Neuronal stem cell (in vitro differentiated cells): ENCODE results near the gene SCUBE2.

Source experiments
- DNase-seq: peaks from one replicate; pipeline ENCODE4 v3.0.0-alpha.2; 2013; ENCODE audit warnings: low spot score
- H2AFZ ChIP-seq: one replicate; pipeline ENCODE4 v1.6.1; 2013; ENCODE audit warnings: mild to moderate bottlenecking, low read length, inconsistent platforms
- H2AK5ac ChIP-seq: 2 replicates; pipeline ENCODE4 v1.6.1; 2013; ENCODE audit warnings: low read depth, mild to moderate bottlenecking, inconsistent platforms, low read length, moderate library complexity, mixed read lengths
- H2BK120ac ChIP-seq: 2 replicates; pipeline ENCODE4 v1.6.1; 2013; ENCODE audit warnings: low read depth, mild to moderate bottlenecking, inconsistent platforms, low read length, moderate library complexity, mixed read lengths
- H2BK12ac ChIP-seq: one replicate; pipeline ENCODE4 v1.6.1; 2013; ENCODE audit warnings: low read length, inconsistent platforms
- H2BK15ac ChIP-seq: 2 replicates; pipeline ENCODE4 v1.6.1; 2013; ENCODE audit warnings: mild to moderate bottlenecking, low read length, inconsistent platforms, mixed read lengths
- H2BK5ac ChIP-seq: one replicate; pipeline ENCODE4 v1.6.1; 2013; ENCODE audit warnings: inconsistent platforms, mild to moderate bottlenecking, low read length, moderate library complexity
- H3K14ac ChIP-seq: one replicate; pipeline ENCODE4 v1.6.1; 2013; ENCODE audit warnings: low read length, inconsistent platforms
- H3K18ac ChIP-seq: 2 replicates; pipeline ENCODE4 v1.6.1; 2013; ENCODE audit warnings: low read length, inconsistent platforms
- H3K23ac ChIP-seq: 2 replicates; pipeline ENCODE4 v1.6.1; 2013; ENCODE audit warnings: low read depth, mild to moderate bottlenecking, mixed read lengths, low read length, inconsistent platforms; ENCODE audit not compliant: poor library complexity
- H3K27ac ChIP-seq: replicated peaks from 3 replicates; pipeline ENCODE4 v1.5.1; 2013; ENCODE audit warnings: low read length, inconsistent platforms
- H3K27me3 ChIP-seq, 3 experiments: 2 replicates each; pipeline ENCODE4 v1.6.1; 2013; ENCODE audit warnings: low read length in 3 of 3, mild to moderate bottlenecking in 2 of 3, inconsistent platforms in 1 of 3, low read depth in 1 of 3, mixed read lengths in 1 of 3, moderate library complexity in 1 of 3; ENCODE audit not compliant: control insufficient read depth in 3 of 3, insufficient read depth in 3 of 3
- H3K36me3 ChIP-seq, 2 donors: replicated peaks in 1 of 2; 2 replicates each; pipeline ENCODE4 v1.6.1; 2013; ENCODE audit warnings: low read length in 2 of 2; ENCODE audit not compliant: control insufficient read depth in 2 of 2, insufficient read depth in 2 of 2
- H3K4ac ChIP-seq: 2 replicates; pipeline ENCODE4 v1.6.1; 2013; ENCODE audit warnings: inconsistent platforms, mild to moderate bottlenecking, low read length, moderate library complexity
- H3K4me1 ChIP-seq, 2 donors: 1 replicate in 1 of 2; 2 replicates in 1 of 2; pipeline ENCODE4 v1.6.1; 2013; ENCODE audit warnings: low read length in 2 of 2, low read depth in 1 of 2; ENCODE audit not compliant: control insufficient read depth in 2 of 2, insufficient read depth in 1 of 2
- H3K4me2 ChIP-seq: one replicate; pipeline ENCODE4 v1.6.1; 2013; ENCODE audit warnings: mild to moderate bottlenecking, low read length, inconsistent platforms; ENCODE audit not compliant: insufficient read depth, poor library complexity, severe bottlenecking
- H3K4me3 ChIP-seq, 2 donors: 2 replicates each; pipeline ENCODE4 v1.5.1; 2013; ENCODE audit warnings: low read length in 2 of 2, mild to moderate bottlenecking in 2 of 2, inconsistent platforms in 1 of 2, moderate library complexity in 1 of 2
- H3K79me1 ChIP-seq: one replicate; pipeline ENCODE4 v1.6.1; 2013; ENCODE audit warnings: low read depth, mild to moderate bottlenecking, inconsistent platforms, low read length, moderate library complexity
- H3K9ac ChIP-seq: one replicate; pipeline ENCODE4 v1.6.1; 2013; ENCODE audit warnings: mild to moderate bottlenecking, low read depth, low read length, inconsistent platforms; ENCODE audit not compliant: poor library complexity
- H3K9me3 ChIP-seq, 2 donors: replicated peaks in 1 of 2; 2 replicates each; pipeline versions ENCODE3 to v1.6.1; 2013; ENCODE audit warnings: low read length in 2 of 2, mild to moderate bottlenecking in 2 of 2, inconsistent platforms in 1 of 2, low read depth in 1 of 2, mixed read lengths in 1 of 2, moderate library complexity in 1 of 2; ENCODE audit not compliant: control insufficient read depth in 2 of 2, insufficient read depth in 1 of 2
- H4K8ac ChIP-seq: one replicate; pipeline ENCODE4 v1.6.1; 2013; ENCODE audit warnings: low read depth, mild to moderate bottlenecking, inconsistent platforms, low read length, moderate library complexity
- H4K91ac ChIP-seq: one replicate; pipeline ENCODE4 v1.6.1; 2013; ENCODE audit warnings: low read length, low read depth, mild to moderate bottlenecking, inconsistent platforms; ENCODE audit not compliant: poor library complexity
- WGBS, 2 donors: extraction: QIAGEN DNeasy Blood & Tissue Kit; methylation state at CpG; one replicate each; pipeline ENCODE4 v1.1.7; 2013; ENCODE audit warnings: missing lambda C conversion rate in 2 of 2, mixed read lengths in 1 of 2; ENCODE audit not compliant: insufficient read length in 2 of 2, insufficient replicate concordance in 1 of 2; ENCODE audit errors: extremely low coverage in 2 of 2; 5-methylcytosine and 5-hydroxymethylcytosine counted together

SCUBE2 gene

GRCh38 chr11:9133956-9134355 lies 42.6 kb upstream of the SCUBE2 start:
- Histone ChIP-seq H3K4me2 (no peak overlapping the region), H3K4me3 (no peak overlapping the region), H2BK5ac (no peak overlapping the region), H3K9me3 (no peaks in the 10 kb centered on the region), H2BK15ac (no peak overlapping the region), H4K91ac (no peak overlapping the region), H2AK5ac (no peak overlapping the region), H3K4me1 (peaks cover 0 to 5% of the 10 kb centered on the region in 2 donors), H3K79me1 (no peaks in the 10 kb centered on the region), H4K8ac (no peak overlapping the region), H3K23ac (no peak overlapping the region), H2AFZ (no peak overlapping the region), H3K36me3 (peaks cover 12 to 59% of the 10 kb centered on the region in 2 donors), H3K14ac (no peak overlapping the region), H3K9ac (no peak overlapping the region), H3K27me3 (no peaks in the 10 kb centered on the region), H2BK12ac (no peak overlapping the region), H2BK120ac (no peak overlapping the region), H3K27ac (no peak overlapping the region), H3K4ac (no peak overlapping the region), H3K18ac (no peak overlapping the region)
- no CpG with 5 or more reads among the region's 2 CpGs for WGBS, 2 donors
- DNase-seq, result no peak

- Histone ChIP-seq H2BK12ac (no peak overlapping the region), H4K8ac (no peak overlapping the region), H2AK5ac (no peak overlapping the region), H3K36me3 (peaks cover 1 to 44% of the 10 kb centered on the region in 2 donors), H3K4ac (no peak overlapping the region), H3K23ac (no peak overlapping the region), H3K18ac (no peak overlapping the region), H2BK120ac (no peak overlapping the region), H2BK5ac (no peak overlapping the region), H3K27ac (no peak overlapping the region), H3K4me1 (no peaks in the 10 kb centered on the region), H3K4me3 (no peak overlapping the region), H3K4me2 (no peak overlapping the region), H2AFZ (no peak overlapping the region), H3K9ac (no peak overlapping the region), H3K27me3 (no peaks in the 10 kb centered on the region), H2BK15ac (no peak overlapping the region), H3K79me1 (no peaks in the 10 kb centered on the region), H3K9me3 (no peaks in the 10 kb centered on the region), H4K91ac (no peak overlapping the region), H3K14ac (no peak overlapping the region)
- DNase-seq, result no peak
- WGBS, 2 donors, result no CpG with 5 or more reads among the region's 5 CpGs
These were observed 40.9 kb upstream of the SCUBE2 start for GRCh38 chr11:9132203-9132878.

DNA sequence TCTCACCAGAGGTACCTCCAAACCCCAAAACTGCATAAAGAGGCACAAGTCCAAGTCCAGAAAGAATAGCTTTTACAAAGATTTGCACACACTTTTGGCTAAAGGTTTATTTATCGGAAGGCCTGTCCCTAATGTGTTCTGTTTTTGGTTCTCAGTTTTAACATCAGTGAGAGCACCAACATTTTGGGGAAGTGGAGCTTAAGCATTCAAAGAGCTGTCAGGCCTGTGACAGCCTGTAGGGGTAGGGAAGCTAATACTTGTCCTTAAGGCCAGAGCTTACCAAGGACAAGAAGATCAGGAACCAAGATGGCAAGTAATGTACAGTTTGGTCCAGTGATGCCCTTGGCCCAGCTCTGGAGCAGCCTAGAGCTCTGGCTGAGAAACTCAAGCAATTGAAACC lies 38.9 kb upstream of the SCUBE2 start:
- no peaks in the 10 kb centered on the region for H3K9me3 ChIP-seq
- H3K14ac ChIP-seq, result no peak overlapping the region
- H3K4me3 ChIP-seq, result no peak overlapping the region
- no peak for DNase-seq
- no peak overlapping the region for H2BK5ac ChIP-seq
- no peak overlapping the region for H3K9ac ChIP-seq
- no peak overlapping the region for H3K27ac ChIP-seq
- no peak overlapping the region for H3K4ac ChIP-seq
- no peak overlapping the region for H2AK5ac ChIP-seq
- no peak overlapping the region for H2AFZ ChIP-seq
- H3K36me3 ChIP-seq, result peaks cover 1 to 25% of the 10 kb centered on the region in 2 donors
- H3K27me3 ChIP-seq, result no peaks in the 10 kb centered on the region
- H3K4me1 ChIP-seq, result no peaks in the 10 kb centered on the region
- no peak overlapping the region for H2BK12ac ChIP-seq
- H4K91ac ChIP-seq, result no peak overlapping the region
- H3K23ac ChIP-seq, result no peak overlapping the region
- H3K18ac ChIP-seq, result no peak overlapping the region
- no peak overlapping the region for H2BK15ac ChIP-seq
- WGBS, 2 donors, result no CpG with 5 or more reads among the region's 1 CpG
- no peak overlapping the region for H3K4me2 ChIP-seq
- no peak overlapping the region for H2BK120ac ChIP-seq
- H4K8ac ChIP-seq, result no peak overlapping the region
- H3K79me1 ChIP-seq, result no peaks in the 10 kb centered on the region

DNA sequence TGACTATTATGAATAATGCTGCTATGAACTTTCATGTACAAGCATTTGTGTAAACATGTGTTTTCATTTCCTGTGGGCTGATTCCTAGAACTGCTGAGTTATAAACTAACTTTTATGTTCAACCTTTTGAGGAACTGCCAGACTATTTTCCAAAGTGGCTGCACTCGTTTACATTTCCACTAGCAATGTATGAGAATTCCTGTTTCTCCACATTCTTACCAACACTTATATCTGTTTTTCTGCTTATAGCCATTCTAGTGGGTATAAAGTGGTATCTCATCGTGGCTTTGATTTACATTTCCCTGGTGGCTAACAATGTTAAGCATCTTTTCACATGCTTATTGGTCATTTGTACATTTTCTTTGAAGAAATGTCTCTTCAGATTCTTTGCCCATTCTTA lies 35.2 kb upstream of the SCUBE2 start:
- no CpG with 5 or more reads among the region's 2 CpGs for WGBS, 2 donors
- Histone ChIP-seq H3K9ac (no peak overlapping the region), H2BK5ac (no peak overlapping the region), H4K8ac (no peak overlapping the region), H2AFZ (no peak overlapping the region), H3K9me3 (peaks cover 0 to 3% of the 10 kb centered on the region in 2 donors), H4K91ac (no peak overlapping the region), H3K27me3 (no peaks in the 10 kb centered on the region), H3K23ac (no peak overlapping the region), H3K4me1 (no peaks in the 10 kb centered on the region), H3K18ac (no peak overlapping the region), H3K27ac (no peak overlapping the region), H2BK12ac (no peak overlapping the region), H2AK5ac (no peak overlapping the region), H3K4me2 (no peak overlapping the region), H3K4ac (no peak overlapping the region), H3K4me3 (no peak overlapping the region), H2BK15ac (no peak overlapping the region), H2BK120ac (no peak overlapping the region), H3K36me3 (peaks cover 0 to 1% of the 10 kb centered on the region in 2 donors), H3K14ac (no peak overlapping the region), H3K79me1 (no peaks in the 10 kb centered on the region)
- no peak for DNase-seq
